Mucosa of descending colon (tissue), 3 donors: ENCODE data around the gene PDGFA. TPM values are rescaled to one million over a fixed set of nuclear protein-coding genes. Genes with fewer than 3 reads are reported as not detected.

ENCODE experiments used
- ATAC-seq: fragments of 200-7000 bp; cut with Tn5 transposase; one replicate; pipeline ENCODE4 v1.9.1; 2020; ENCODE audit warnings: mild to moderate bottlenecking, moderate library complexity
- DNase-seq, 3 donors: peaks; one replicate each; pipeline ENCODE4 v3.0.0-alpha.2; 2020
- H3K36me3 ChIP-seq: fragments of 200-600 bp; one replicate; pipeline ENCODE4 v1.8.0; 2021; ENCODE audit warnings: low read depth, mild to moderate bottlenecking
- H3K4me1 ChIP-seq: fragments of 200-600 bp; one replicate; pipeline ENCODE4 v1.8.0; 2021; ENCODE audit warnings: low read depth, mild to moderate bottlenecking
- H3K4me3 ChIP-seq: fragments of 200-600 bp; one replicate; pipeline ENCODE4 v1.8.0; 2021; ENCODE audit warnings: mild to moderate bottlenecking
- H3K9me3 ChIP-seq: fragments of 200-600 bp; one replicate; pipeline ENCODE4 v1.8.0; 2021; ENCODE audit warnings: mild to moderate bottlenecking
- intact Hi-C, 2 donors: fragments of 100-400 bp; cut with DNase I in 1 of 2; cut with micrococcal nuclease in 1 of 2; formaldehyde crosslinking; loops; one replicate each; pipeline versions ENCODE4 v1.11.0 to v1.11.1; 2022; cut with DNase I, micrococcal nuclease
- total RNA-seq, 3 donors: library from RNA; stranded (reverse); fragmentation: NEBNext Ultra II Directional in 2 of 3; extraction: Animal tissue kit (Norgen Biotek cat#: 25700) in 2 of 3; gene quantifications; one replicate each; pipeline versions ENCODE4 v1.2.1 to v1.2.4, GENCODE V29; 2021 to 2023
- TF ChIP-seq, protein P1 (sequence below): fragments of 200-600 bp; IDR thresholded peaks from one replicate; pipeline ENCODE4 v1.8.0; 2022; ENCODE audit warnings: antibody characterized with exemption, mild to moderate bottlenecking
- donor health status: DM: no; HTN: no; CAD: no; lungs with moderate emphysema.
- donor health status: DM: no; HTN: no; CAD: no.
- donor health status: DM: no; HTN: yes; CAD: no.

PDGFA gene
- total RNA-seq, 3 donors from 2014 or later = 52.7 to 63.0 (median 57.5) TPM

DNA sequence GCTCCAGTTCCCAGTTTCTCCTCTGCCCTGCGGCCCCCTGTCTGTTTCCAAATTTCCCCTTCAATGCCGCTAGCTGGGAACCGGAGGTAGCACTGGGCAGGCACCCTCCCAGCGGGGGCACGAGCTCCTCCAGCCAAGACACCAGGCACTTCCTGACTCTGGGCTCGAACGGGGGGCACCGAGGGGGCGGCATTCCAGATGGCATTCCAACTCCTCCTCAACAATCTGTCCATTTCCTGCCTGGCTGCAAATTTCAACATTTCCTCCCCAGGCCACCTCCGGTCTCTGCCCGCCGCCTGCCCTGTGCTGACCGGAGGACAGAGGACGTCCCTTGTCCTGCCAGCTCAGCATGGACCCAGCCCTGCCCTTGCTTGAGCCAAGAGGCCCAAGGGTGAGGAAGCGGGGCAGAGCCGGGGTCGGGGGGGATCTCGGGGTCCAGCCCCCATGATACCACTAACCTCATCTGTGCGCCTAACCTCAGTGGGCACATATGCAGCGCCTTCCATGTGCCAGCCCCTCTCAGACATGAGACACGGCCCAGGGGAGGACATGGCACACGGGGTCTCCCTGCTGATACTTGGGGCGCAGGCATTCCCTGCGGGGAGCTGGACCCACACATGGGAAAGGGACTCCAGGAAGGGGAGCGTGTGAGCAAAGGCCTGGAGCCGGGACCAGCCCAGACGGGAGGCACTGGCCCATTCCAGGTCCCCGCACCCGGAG lies 58.0 kb downstream of the PDGFA start:
- intact Hi-C loops = no loop called here
- TF ChIP-seq, protein P1, sequence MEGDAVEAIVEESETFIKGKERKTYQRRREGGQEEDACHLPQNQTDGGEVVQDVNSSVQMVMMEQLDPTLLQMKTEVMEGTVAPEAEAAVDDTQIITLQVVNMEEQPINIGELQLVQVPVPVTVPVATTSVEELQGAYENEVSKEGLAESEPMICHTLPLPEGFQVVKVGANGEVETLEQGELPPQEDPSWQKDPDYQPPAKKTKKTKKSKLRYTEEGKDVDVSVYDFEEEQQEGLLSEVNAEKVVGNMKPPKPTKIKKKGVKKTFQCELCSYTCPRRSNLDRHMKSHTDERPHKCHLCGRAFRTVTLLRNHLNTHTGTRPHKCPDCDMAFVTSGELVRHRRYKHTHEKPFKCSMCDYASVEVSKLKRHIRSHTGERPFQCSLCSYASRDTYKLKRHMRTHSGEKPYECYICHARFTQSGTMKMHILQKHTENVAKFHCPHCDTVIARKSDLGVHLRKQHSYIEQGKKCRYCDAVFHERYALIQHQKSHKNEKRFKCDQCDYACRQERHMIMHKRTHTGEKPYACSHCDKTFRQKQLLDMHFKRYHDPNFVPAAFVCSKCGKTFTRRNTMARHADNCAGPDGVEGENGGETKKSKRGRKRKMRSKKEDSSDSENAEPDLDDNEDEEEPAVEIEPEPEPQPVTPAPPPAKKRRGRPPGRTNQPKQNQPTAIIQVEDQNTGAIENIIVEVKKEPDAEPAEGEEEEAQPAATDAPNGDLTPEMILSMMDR = no peak

DNA sequence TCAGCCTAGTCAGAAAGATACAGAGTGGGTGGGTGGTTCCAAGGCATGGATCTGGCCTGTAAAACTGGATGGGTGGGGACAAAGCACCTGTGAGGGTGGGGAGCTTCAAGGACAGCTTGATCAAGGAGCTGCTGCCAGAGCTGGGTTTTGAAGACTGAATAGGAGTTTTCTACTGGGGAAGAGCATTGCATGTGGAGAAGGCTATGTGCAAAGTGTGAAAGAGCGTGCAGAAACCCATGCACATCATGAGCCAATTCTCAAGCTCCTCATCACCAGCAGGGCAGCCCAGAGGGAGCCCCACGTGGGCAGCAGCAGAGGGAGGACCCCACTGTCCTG lies 58.6 kb downstream of the PDGFA start:
- intact Hi-C loops = no loop called here
- TF ChIP-seq, protein P1 = no peak
- DNase-seq (peak in 1 of 3 donors; percentile 2), ATAC-seq (no peak)
- H3K4me3 ChIP-seq = no peak overlapping the region
- H3K9me3 ChIP-seq = no peaks in the 10 kb centered on the region
- H3K36me3 ChIP-seq = no peaks in the 10 kb centered on the region
- no peaks in the 10 kb centered on the region for H3K4me1 ChIP-seq

More for the DNA sequence above, 58.0 kb downstream of the PDGFA start:
- ATAC-seq (no peak), DNase-seq (peak in 2 of 3 donors; percentile 20 to 44)
- Histone ChIP-seq H3K9me3 (no peaks in the 10 kb centered on the region), H3K36me3 (no peaks in the 10 kb centered on the region), H3K4me1 (no peaks in the 10 kb centered on the region), H3K4me3 (no peak overlapping the region)

DNA sequence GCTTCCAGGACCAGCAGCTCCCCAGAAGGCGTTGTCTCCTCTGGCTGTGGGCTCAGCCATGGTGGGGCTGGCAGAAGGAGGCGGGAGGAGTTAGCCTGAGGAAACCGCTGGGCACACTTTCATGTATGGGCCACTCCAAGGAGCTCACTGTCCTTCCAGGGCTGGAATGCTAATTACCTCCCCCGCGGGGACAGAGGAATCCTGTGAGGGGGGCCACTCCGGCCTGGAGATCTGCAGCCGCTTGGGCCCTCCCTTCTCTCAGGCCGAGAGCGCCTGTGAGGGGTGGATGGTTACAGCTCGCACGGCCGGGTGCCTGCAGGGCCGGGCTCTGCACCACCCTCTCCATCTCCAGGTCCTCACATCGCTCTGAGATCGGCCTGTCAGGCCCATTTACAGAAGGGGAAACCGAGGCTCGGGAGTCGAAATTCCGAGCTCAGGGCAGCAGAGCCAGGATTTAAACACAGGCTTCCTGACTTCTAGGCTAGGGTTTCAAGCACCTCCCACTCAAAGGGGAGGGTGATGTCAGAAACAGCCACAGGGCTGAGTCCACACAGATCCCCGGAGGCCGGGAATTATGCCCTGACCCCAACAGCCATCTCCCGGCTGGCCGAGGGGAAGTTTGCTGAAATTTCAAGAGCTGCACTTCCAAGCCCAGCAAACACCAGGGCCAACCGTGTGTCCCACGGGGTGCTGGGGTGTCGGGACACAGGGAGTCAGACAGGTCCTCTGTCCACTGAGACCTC lies 59.1 kb downstream of the PDGFA start:
- Histone ChIP-seq H3K9me3 (no peaks in the 10 kb centered on the region), H3K4me3 (no peak overlapping the region), H3K36me3 (no peaks in the 10 kb centered on the region), H3K4me1 (peaks cover 2% of the 10 kb centered on the region)
- intact Hi-C loops = no loop called here
- DNase-seq = peak in 2 of 3 donors; percentile 22 to 38
- no peak for ATAC-seq
- TF ChIP-seq, protein P1 = no peak

DNA sequence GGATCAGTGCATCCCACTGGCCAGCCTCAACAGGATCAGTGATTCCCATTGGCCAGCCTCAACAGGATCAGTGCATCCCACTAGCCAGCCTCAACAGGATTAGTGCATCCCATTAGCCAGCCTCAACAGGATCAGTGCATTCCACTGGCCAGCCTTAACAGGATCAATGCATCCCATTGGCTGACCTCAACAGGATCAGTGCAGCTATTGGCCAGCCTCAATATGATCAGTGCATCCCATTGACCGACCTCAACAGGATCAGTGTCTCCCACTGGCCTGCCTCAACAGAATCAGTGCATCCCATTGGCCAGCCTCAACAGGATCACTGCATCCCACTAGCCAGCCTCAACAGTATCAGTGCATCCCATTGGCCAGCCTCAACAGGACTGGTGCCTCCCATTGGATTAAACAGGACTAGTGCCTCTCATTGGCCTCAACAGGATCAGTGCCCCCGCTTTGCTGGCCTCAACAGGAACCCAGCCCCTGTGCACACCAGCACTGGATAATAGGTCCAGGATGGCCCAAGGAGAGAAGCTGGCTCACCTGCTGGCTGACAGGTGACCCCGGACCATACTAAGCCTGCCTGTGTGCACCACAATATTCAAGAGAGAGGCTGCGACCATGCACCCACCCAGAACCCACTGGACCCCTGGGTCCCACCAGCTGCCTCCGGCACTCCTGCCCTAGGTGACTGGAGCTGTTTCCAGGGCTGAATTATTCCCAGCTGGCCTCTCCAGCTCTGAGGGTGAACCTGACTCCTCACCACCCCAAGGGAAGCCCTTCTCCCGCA lies 59.9 kb downstream of the PDGFA start:
- TF ChIP-seq, protein P1 = no peak
- Histone ChIP-seq H3K4me1 (peaks cover 4% of the 10 kb centered on the region), H3K4me3 (no peak overlapping the region), H3K9me3 (no peaks in the 10 kb centered on the region), H3K36me3 (no peaks in the 10 kb centered on the region)
- ATAC-seq (no peak), DNase-seq (peak in 2 of 3 donors; percentile 16 to 17)
- intact Hi-C loops = no loop called here

DNA sequence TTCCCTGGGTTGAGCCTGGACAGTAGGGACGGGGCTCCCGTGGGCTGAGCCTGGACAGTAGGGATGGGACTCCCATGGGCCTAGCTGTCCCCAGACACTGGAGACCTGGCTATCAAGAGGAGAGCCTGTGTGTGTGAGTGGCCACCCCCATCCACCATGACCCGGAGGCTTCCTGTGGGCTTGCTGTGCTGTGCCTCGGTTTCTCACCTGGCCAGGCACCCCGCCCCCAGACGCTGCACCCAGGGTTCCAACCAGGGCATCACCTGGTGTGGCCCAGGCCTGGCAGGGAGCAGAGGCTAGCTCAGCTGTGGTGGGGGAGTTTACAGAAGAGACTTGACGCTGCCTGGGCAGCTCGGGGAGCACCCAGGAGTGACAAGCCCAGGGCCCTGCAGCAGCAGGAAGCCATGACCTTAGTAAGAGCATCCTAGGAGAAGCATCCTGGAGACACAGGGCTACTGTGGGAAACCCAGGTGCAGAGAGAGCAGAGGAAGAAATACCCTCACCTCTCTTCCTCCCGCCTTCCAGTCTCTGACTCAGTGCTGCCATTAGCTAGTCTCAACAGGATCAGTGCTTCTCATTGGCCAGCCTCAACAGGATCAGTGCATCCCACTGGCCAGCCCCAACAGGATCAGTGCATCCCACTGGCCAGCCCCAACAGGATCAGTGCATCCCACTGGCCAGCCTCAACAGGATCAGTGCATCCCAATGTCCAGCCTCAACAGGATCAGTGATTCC lies 61.0 kb downstream of the PDGFA start:
- H3K36me3 ChIP-seq = no peaks in the 10 kb centered on the region
- intact Hi-C loops = no loop called here
- no peak overlapping the region for H3K4me3 ChIP-seq
- TF ChIP-seq, protein P1 = no peak
- DNase-seq (peak in 1 of 3 donors; percentile 17), ATAC-seq (peak; percentile 9)
- no peaks in the 10 kb centered on the region for H3K9me3 ChIP-seq
- H3K4me1 ChIP-seq = peaks cover 4% of the 10 kb centered on the region
